HepG2 (cell line): ENCODE results near the gene MAP6D1. TPM values are rescaled to one million over a fixed set of nuclear protein-coding genes. Genes with fewer than 3 reads are reported as not detected.

Experiments used
- ATAC-seq: fragments of 200-7000 bp; cut with Tn5 transposase; 3 replicates; pipeline ENCODE4 v1.9.1; 2020; ENCODE audit warnings: mild to moderate bottlenecking, moderate library complexity
- BruUV-seq: library from RNA; stranded (reverse); fragments of 400-500 nt; replicated peaks from 2 replicates; lab custom pipeline; 2021; lab: Mats Ljungman, UMichigan
- CTCF ChIA-PET: fragments of 300-600 bp; formaldehyde crosslinking; extraction: SDS; loops from one replicate; lab custom pipeline; 2021; ENCODE audit warnings: low total read pairs, inconsistent platforms, low intra/inter-chr PET ratio; lab: Yijun Ruan, JAX
- POLR2A ChIA-PET: fragments of 350-600 bp; sonication (Branson Sonifier 250); formaldehyde crosslinking; loops from one replicate; lab custom pipeline; 2020; ENCODE audit warnings: antibody characterized with exemption, inconsistent platforms; lab: Yijun Ruan, JAX
- DNase-seq: peaks from one replicate; pipeline ENCODE4 v3.0.0-alpha.2; 2015; ENCODE audit warnings: low spot score
- FAIRE-seq: peaks from 3 replicates; lab custom pipeline; 2011; peaks lifted over from hg19 to GRCh38; lab: Jason Lieb, UNC
- H2AFZ ChIP-seq: one replicate; pipeline ENCODE4 v1.6.1; 2011; ENCODE audit warnings: low read length, inconsistent platforms
- H3K27ac ChIP-seq: fragments of 300-600 bp; 3 replicates; pipeline ENCODE4 v1.8.0; 2011; ENCODE audit warnings: mixed run types, mild to moderate bottlenecking, mixed read lengths, low read length, inconsistent platforms; ENCODE audit not compliant: insufficient read depth; ENCODE audit errors: extremely low read length
- H3K27me3 ChIP-seq, 2 experiments: fragments of 200-600 bp in 1 of 2; 2 replicates in 1 of 2; 3 replicates in 1 of 2; pipeline versions ENCODE4 v1.6.0 to v1.8.0; 2011; ENCODE audit warnings: low read length in 2 of 2, mild to moderate bottlenecking in 2 of 2, moderate library complexity in 2 of 2, inconsistent platforms in 1 of 2; ENCODE audit not compliant: insufficient read depth in 2 of 2, control insufficient read depth in 1 of 2
- H3K36me3 ChIP-seq, 2 experiments: fragments of 200-600 bp in 1 of 2; replicated peaks in 1 of 2; 2 replicates in 1 of 2; 3 replicates in 1 of 2; pipeline versions ENCODE4 v1.5.1 to v1.8.0; 2011; ENCODE audit warnings: low read length in 2 of 2, inconsistent platforms in 1 of 2; ENCODE audit not compliant: insufficient read depth in 2 of 2, control insufficient read depth in 1 of 2
- H3K4me1 ChIP-seq: 2 replicates; pipeline ENCODE4 v1.5.1; 2012; ENCODE audit warnings: low read length, inconsistent platforms; ENCODE audit not compliant: insufficient read depth
- H3K4me2 ChIP-seq: 2 replicates; pipeline ENCODE4 v1.6.0; 2011; ENCODE audit warnings: low read depth, low read length, inconsistent platforms
- H3K4me3 ChIP-seq, 3 experiments: fragments of 200-600 bp in 1 of 3; sonication (generic), shearing (Covaris generic) in 1 of 3; replicated peaks in 1 of 3; 2 replicates each; pipeline ENCODE4 v1.5.1; 2011 to 2016; ENCODE audit warnings: low read length in 3 of 3, inconsistent platforms in 2 of 3, low read depth in 2 of 3, mild to moderate bottlenecking in 2 of 3, control low read depth in 1 of 3, mixed read lengths in 1 of 3; ENCODE audit not compliant: insufficient read depth in 1 of 3
- H3K79me2 ChIP-seq: one replicate; pipeline ENCODE4 v1.6.1; 2011; ENCODE audit warnings: low read length, inconsistent platforms; ENCODE audit not compliant: insufficient read depth
- H3K9ac ChIP-seq: 2 replicates; pipeline ENCODE4 v1.6.0; 2011; ENCODE audit warnings: mild to moderate bottlenecking, low read depth, low read length, inconsistent platforms; ENCODE audit not compliant: insufficient read depth
- H3K9me3 ChIP-seq: 2 replicates; pipeline ENCODE4 v1.5.1; 2012; ENCODE audit warnings: mild to moderate bottlenecking, low read length
- H4K20me1 ChIP-seq: 2 replicates; pipeline ENCODE4 v1.6.0; 2011; ENCODE audit warnings: inconsistent platforms, mild to moderate bottlenecking, low read length, moderate library complexity; ENCODE audit not compliant: insufficient read depth
- ATM ChIP-seq: fragments of 450-650 bp; IDR thresholded peaks from 2 replicates; pipeline ENCODE4 v1.7.1; 2017; ENCODE audit warnings: mild to moderate bottlenecking, borderline replicate concordance
- CCDC6 ChIP-seq: sonication (generic); formaldehyde crosslinking; IDR thresholded peaks from 2 replicates; pipeline ENCODE4 v1.8.1; 2022; ENCODE audit warnings: mild to moderate bottlenecking, missing genetic modification reagents, moderate library complexity
- ERF ChIP-seq: IDR thresholded peaks from 2 replicates; pipeline ENCODE4 v1.6.1; 2018; ENCODE audit warnings: missing biosample characterization, missing genetic modification reagents
- FOXA3 ChIP-seq: IDR thresholded peaks from 2 replicates; pipeline ENCODE4 v1.6.1; 2016; ENCODE audit warnings: missing genetic modification reagents, missing compliant biosample characterization
- FOXO1 ChIP-seq: sonication (generic); formaldehyde crosslinking; IDR thresholded peaks from 2 replicates; pipeline ENCODE4 v1.4.0; 2020; ENCODE audit warnings: missing genetic modification reagents
- HMGA1 ChIP-seq: sonication (generic); formaldehyde crosslinking; conservative IDR thresholded peaks from 2 replicates; pipeline ENCODE4 v1.4.0; 2020; ENCODE audit warnings: missing genetic modification reagents
- ISL2 ChIP-seq: sonication (generic); formaldehyde crosslinking; IDR thresholded peaks from 2 replicates; pipeline ENCODE4 v1.5.0; 2020; ENCODE audit warnings: missing genetic modification reagents
- NR2F6 ChIP-seq, 2 experiments: IDR thresholded peaks; 2 replicates each; pipeline ENCODE4 v1.6.1; 2016; ENCODE audit warnings: antibody characterized with exemption in 1 of 2, mild to moderate bottlenecking in 1 of 2
- PRPF4 ChIP-seq: fragments of 200-400 bp; formaldehyde crosslinking; IDR thresholded peaks from 2 replicates; pipeline ENCODE4 v1.6.1; 2016; ENCODE audit warnings: low read length, low read depth; ENCODE audit not compliant: poor library complexity, severe bottlenecking
- STAG1 ChIP-seq: sonication (generic); formaldehyde crosslinking; IDR thresholded peaks from 2 replicates; pipeline ENCODE4 v1.4.0; 2020; ENCODE audit warnings: missing genetic modification reagents
- ZFP37 ChIP-seq: sonication (generic); formaldehyde crosslinking; IDR thresholded peaks from 2 replicates; pipeline ENCODE4 v1.4.0; 2020; ENCODE audit warnings: missing genetic modification reagents, borderline replicate concordance
- ZNF567 ChIP-seq: sonication (generic); formaldehyde crosslinking; IDR thresholded peaks from 2 replicates; pipeline ENCODE4 v1.8.1; 2023; ENCODE audit warnings: mild to moderate bottlenecking, missing genetic modification reagents, borderline replicate concordance
- ZNF597 ChIP-seq: sonication (generic); formaldehyde crosslinking; IDR thresholded peaks from 2 replicates; pipeline ENCODE4 v1.5.0; 2020; ENCODE audit warnings: missing genetic modification reagents
- ZNF607 ChIP-seq: sonication (generic); formaldehyde crosslinking; IDR thresholded peaks from 2 replicates; pipeline ENCODE4 v1.5.1; 2020; ENCODE audit warnings: missing genetic modification reagents, mild to moderate bottlenecking, borderline replicate concordance
- ZNF749 ChIP-seq: sonication (generic); formaldehyde crosslinking; IDR thresholded peaks from 2 replicates; pipeline ENCODE4 v1.8.0; 2022; ENCODE audit warnings: mild to moderate bottlenecking, missing genetic modification reagents, moderate library complexity, borderline replicate concordance
- WGBS: methylation state at CpG from one replicate; pipeline ENCODE4 v1.1.6; 2017; ENCODE audit warnings: low lambda C conversion rate; 5-methylcytosine and 5-hydroxymethylcytosine counted together
- in situ Hi-C: cut with HindIII; loops from 2 replicates; pipeline ENCODE4 v1.10.0; 2017; ENCODE audit warnings: low pct_unique_long_range_greater_than_20kb; ENCODE audit not compliant: extremely low pct_ligation_motif_present
- intact Hi-C: fragments of 100-400 bp; cut with micrococcal nuclease; formaldehyde crosslinking; loops from one replicate; pipeline ENCODE4 v1.10.0; 2022; ENCODE audit not compliant: unreplicated experiment
- polyA plus RNA-seq, 8 experiments: library from polyadenylated mRNA; depleted of rRNA in 3 of 8; stranded (reverse) in 7 of 8; unstranded in 1 of 8; fragments of >200 nt; fragmentation: Illumina TruSeq in 4 of 8; extraction: Trizol in 4 of 8; gene quantifications; 2 replicates each; pipeline versions ENCODE4 v1.2.1 to v1.2.3, GENCODE V29; 2011 to 2016; ENCODE audit warnings: low read depth in 4 of 8, missing spikeins in 1 of 8, mixed read lengths in 1 of 8; ENCODE audit not compliant: insufficient read depth in 1 of 8
- total RNA-seq, 5 experiments: library from RNA; depleted of rRNA; stranded (reverse); fragments of >200 nt; fragmentation: Illumina TruSeq; extraction: Trizol; gene quantifications; 2 replicates each; pipeline ENCODE4 v1.2.3, GENCODE V29; 2016; ENCODE audit warnings: low read depth in 1 of 5
- TF ChIP-seq, protein P1 (sequence below): sonication (generic); formaldehyde crosslinking; IDR thresholded peaks from 2 replicates; pipeline ENCODE4 v1.4.0; 2020; ENCODE audit warnings: missing genetic modification reagents
- TF ChIP-seq, protein P2 (sequence below): sonication (generic); formaldehyde crosslinking; IDR thresholded peaks from 2 replicates; pipeline ENCODE4 v1.5.0; 2020; ENCODE audit warnings: mild to moderate bottlenecking, missing genetic modification reagents

The MAP6D1 gene
- total and polyA plus RNA-seq, 2 of the 13 experiments (the other 11 are each of a cell fraction or from before 2014, with no cell fraction given): 0.12 to 0.62 TPM

GRCh38 chr3:183768114-183768513 is 57.3 kb downstream of the MAP6D1 start (continued):
- TF ChIP-seq, protein P1, sequence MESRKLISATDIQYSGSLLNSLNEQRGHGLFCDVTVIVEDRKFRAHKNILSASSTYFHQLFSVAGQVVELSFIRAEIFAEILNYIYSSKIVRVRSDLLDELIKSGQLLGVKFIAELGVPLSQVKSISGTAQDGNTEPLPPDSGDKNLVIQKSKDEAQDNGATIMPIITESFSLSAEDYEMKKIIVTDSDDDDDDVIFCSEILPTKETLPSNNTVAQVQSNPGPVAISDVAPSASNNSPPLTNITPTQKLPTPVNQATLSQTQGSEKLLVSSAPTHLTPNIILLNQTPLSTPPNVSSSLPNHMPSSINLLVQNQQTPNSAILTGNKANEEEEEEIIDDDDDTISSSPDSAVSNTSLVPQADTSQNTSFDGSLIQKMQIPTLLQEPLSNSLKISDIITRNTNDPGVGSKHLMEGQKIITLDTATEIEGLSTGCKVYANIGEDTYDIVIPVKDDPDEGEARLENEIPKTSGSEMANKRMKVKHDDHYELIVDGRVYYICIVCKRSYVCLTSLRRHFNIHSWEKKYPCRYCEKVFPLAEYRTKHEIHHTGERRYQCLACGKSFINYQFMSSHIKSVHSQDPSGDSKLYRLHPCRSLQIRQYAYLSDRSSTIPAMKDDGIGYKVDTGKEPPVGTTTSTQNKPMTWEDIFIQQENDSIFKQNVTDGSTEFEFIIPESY (CRISPR knock-in tag): no peak
- TF ChIP-seq HMGA1 (CRISPR knock-in tag): no peak

DNA sequence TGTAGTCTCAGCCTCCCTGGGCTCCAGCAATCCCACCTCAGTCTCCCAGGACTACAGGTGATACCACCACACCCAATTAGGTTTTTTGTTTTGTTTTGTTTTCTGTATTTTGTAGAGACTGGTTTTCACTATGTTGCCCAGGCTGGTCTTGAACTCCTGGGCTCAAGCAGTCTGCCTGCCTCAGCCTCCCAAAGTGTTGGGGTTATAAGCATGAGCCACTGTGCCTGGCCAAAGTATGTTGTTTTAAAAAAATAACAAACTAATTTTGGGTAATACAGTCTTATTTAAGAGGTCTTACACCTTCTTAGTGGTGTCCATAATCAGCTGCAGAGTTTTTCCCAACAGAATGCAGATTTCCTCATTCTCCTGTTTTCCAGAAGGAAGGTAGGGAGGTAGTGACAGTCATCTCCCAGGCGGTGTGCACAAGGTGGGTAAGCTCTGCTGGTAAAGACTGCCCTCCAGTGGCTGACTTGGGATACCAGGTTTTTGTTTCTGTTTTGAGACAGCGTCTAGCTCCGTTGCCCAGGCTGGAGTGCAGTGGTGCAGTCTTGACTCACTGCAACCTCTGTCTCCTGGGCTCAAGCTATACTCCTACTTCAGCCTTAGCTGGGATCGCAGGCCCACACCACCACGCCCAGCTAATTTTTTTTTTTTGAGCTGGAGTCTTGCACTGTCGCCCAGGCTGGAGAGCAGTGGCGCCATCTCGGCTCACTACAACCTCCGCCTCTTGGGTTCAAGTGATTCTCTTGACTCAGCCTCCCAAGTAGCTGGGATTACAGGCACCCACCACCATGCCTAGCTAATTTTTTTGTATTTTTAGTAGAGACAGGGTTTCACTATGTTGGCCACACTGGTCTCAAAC is 58.4 kb downstream of the MAP6D1 start:
- DNase-seq (peak; percentile 67), FAIRE-seq (peak; percentile 88), ATAC-seq (peak; percentile 98)
- Histone ChIP-seq H3K9me3 (no peaks in the 10 kb centered on the region), H3K9ac (no peak overlapping the region), H2AFZ (no peak overlapping the region), H3K79me2 (no peaks in the 10 kb centered on the region), H3K27me3 (no peaks in the 10 kb centered on the region), H4K20me1 (no peaks in the 10 kb centered on the region), H3K36me3 (peaks cover 5 to 28% of the 10 kb centered on the region in 2 experiments), H3K27ac (no peak overlapping the region), H3K4me2 (no peak overlapping the region), H3K4me3 (no peak overlapping the region), H3K4me1 (no peaks in the 10 kb centered on the region)
- POLR2A ChIA-PET: no interaction called here
- in situ Hi-C loops (loop anchor here (10.0 kb wide), 1 partner anchor 282 kb away; no protein-coding TSS in a partner anchor), intact Hi-C loops (loop anchor here (1.0 to 5.0 kb wide), 2 partner anchors 298 to 380 kb away; no protein-coding TSS in a partner anchor)
- WGBS: 83% methylated on average over 8 of the region's 9 CpGs
- no TSS peak for BruUV-seq
- CTCF ChIA-PET: interaction anchor here (1.3 to 2.7 kb wide), 2 partner anchors 286 to 298 kb away, joined by 3 to 25 read pairs; no protein-coding TSS in a partner anchor
- TF ChIP-seq ZNF749 (no peak), ISL2 (CRISPR knock-in tag) (no peak), FOXA3 (CRISPR knock-in tag) (peak; percentile 15; the same call in 1 of the 2 replicates), ZFP37 (CRISPR knock-in tag) (no peak), NR2F6 (IDR thresholded peaks at IDR 0.05) (no peak), NR2F6 (CRISPR knock-in tag; IDR thresholded peaks at IDR 0.05) (peak; percentile 10; the same call in 1 of the 2 replicates), PRPF4 (no peak), STAG1 (peak; percentile 95), ZNF567 (no peak), CCDC6 (no peak), FOXO1 (CRISPR knock-in tag) (0 out of 2 replicates have a peak, but pooled peaks have one; percentile 38), ZNF607 (0 out of 2 replicates have a peak, but pooled peaks have one; percentile 37), ZNF597 (CRISPR knock-in tag) (no peak), ERF (CRISPR knock-in tag) (0 out of 2 replicates have a peak, but pooled peaks have one; percentile 43), ATM (no peak)
- TF ChIP-seq, protein P2, sequence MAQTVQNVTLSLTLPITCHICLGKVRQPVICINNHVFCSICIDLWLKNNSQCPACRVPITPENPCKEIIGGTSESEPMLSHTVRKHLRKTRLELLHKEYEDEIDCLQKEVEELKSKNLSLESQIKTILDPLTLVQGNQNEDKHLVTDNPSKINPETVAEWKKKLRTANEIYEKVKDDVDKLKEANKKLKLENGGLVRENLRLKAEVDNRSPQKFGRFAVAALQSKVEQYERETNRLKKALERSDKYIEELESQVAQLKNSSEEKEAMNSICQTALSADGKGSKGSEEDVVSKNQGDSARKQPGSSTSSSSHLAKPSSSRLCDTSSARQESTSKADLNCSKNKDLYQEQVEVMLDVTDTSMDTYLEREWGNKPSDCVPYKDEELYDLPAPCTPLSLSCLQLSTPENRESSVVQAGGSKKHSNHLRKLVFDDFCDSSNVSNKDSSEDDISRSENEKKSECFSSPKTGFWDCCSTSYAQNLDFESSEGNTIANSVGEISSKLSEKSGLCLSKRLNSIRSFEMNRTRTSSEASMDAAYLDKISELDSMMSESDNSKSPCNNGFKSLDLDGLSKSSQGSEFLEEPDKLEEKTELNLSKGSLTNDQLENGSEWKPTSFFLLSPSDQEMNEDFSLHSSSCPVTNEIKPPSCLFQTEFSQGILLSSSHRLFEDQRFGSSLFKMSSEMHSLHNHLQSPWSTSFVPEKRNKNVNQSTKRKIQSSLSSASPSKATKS (CRISPR knock-in tag): no peak
